GM23338 (cell line): Measurements from ENCODE around the gene SSH2. TPM values are rescaled to one million over a fixed set of nuclear protein-coding genes. Genes with fewer than 3 reads are reported as not detected.

Experiments used
- ATAC-seq: fragments of 200-7000 bp; cut with Tn5 transposase; 3 replicates; pipeline ENCODE4 v1.9.1; 2020
- DNase-seq: peaks from one replicate; pipeline ENCODE4 v3.0.0-alpha.2; 2015; ENCODE audit warnings: low spot score
- H2AFZ ChIP-seq: fragments of 200-600 bp; sonication (generic); 2 replicates; pipeline ENCODE4 v1.8.0; 2016; ENCODE audit warnings: antibody characterized with exemption, mild to moderate bottlenecking, moderate library complexity
- H3F3A ChIP-seq: fragments of 200-600 bp; sonication (generic); replicated peaks from 2 replicates; pipeline ENCODE4 v1.8.0; 2017; ENCODE audit warnings: antibody characterized with exemption, mixed run types, low read depth
- H3K27ac ChIP-seq: fragments of 200-600 bp; sonication (generic); 2 replicates; pipeline ENCODE4 v1.6.1; 2016; ENCODE audit warnings: low read depth
- H3K27me3 ChIP-seq: fragments of 200-600 bp; sonication (generic); 2 replicates; pipeline ENCODE4 v1.8.0; 2016; ENCODE audit warnings: mild to moderate bottlenecking, mixed run types, moderate library complexity; ENCODE audit not compliant: insufficient read depth
- H3K36me3 ChIP-seq: fragments of 200-600 bp; sonication (generic); 2 replicates; pipeline ENCODE4 v1.8.0; 2016; ENCODE audit warnings: mild to moderate bottlenecking; ENCODE audit not compliant: insufficient read depth
- H3K4me1 ChIP-seq: fragments of 200-600 bp; sonication (generic); 2 replicates; pipeline ENCODE4 v1.8.0; 2016; ENCODE audit warnings: mild to moderate bottlenecking, moderate library complexity; ENCODE audit not compliant: insufficient read depth
- H3K4me2 ChIP-seq: fragments of 200-600 bp; sonication (generic); 2 replicates; pipeline ENCODE4 v1.7.1; 2017; ENCODE audit warnings: mixed run types
- H3K4me3 ChIP-seq: fragments of 200-600 bp; sonication (generic); 2 replicates; pipeline ENCODE4 v1.6.1; 2016; ENCODE audit warnings: mixed run types
- H3K79me2 ChIP-seq: fragments of 200-600 bp; sonication (generic); replicated peaks from 2 replicates; pipeline ENCODE4 v1.8.0; 2017; ENCODE audit warnings: mild to moderate bottlenecking; ENCODE audit not compliant: insufficient read depth
- H3K9me2 ChIP-seq: fragments of 200-600 bp; sonication (generic); 2 replicates; pipeline ENCODE4 v1.8.0; 2017; ENCODE audit not compliant: insufficient read depth
- H4K20me1 ChIP-seq: fragments of 200-600 bp; sonication (generic); replicated peaks from 2 replicates; pipeline ENCODE4 v1.8.0; 2017; ENCODE audit warnings: mild to moderate bottlenecking; ENCODE audit not compliant: insufficient read depth
- H3K27ac Mint-ChIP-seq: 2 replicates; pipeline ENCODE4 v1.8.0; 2020; ENCODE audit warnings: inconsistent platforms, mild to moderate bottlenecking, moderate library complexity, mixed read lengths
- H3K27me3 Mint-ChIP-seq: 3 replicates; pipeline ENCODE4 v1.8.0; 2022; ENCODE audit warnings: low read depth, mild to moderate bottlenecking, moderate library complexity, mixed read lengths, inconsistent platforms; ENCODE audit not compliant: insufficient read depth, poor library complexity
- H3K36me3 Mint-ChIP-seq: 3 replicates; pipeline ENCODE4 v1.8.0; 2021; ENCODE audit warnings: low read depth, mild to moderate bottlenecking, inconsistent platforms, moderate library complexity, mixed read lengths
- H3K4me1 Mint-ChIP-seq: 3 replicates; pipeline ENCODE4 v1.8.0; 2020; ENCODE audit warnings: mild to moderate bottlenecking, inconsistent platforms, mixed read lengths
- H3K4me3 Mint-ChIP-seq: 3 replicates; pipeline ENCODE4 v1.8.0; 2021; ENCODE audit warnings: moderate library complexity, mild to moderate bottlenecking, inconsistent platforms, mixed read lengths
- H3K9me3 Mint-ChIP-seq: 3 replicates; pipeline ENCODE4 v1.8.0; 2020; ENCODE audit warnings: moderate library complexity, mild to moderate bottlenecking, inconsistent platforms, mixed read lengths
- EZH2 ChIP-seq: fragments of 200-600 bp; sonication (generic); IDR thresholded peaks from one replicate; pipeline ENCODE4 v1.8.0; 2017; ENCODE audit warnings: antibody characterized with exemption, mild to moderate bottlenecking, low read depth; ENCODE audit not compliant: unreplicated experiment
- EZH2phosphoT487 ChIP-seq: fragments of 200-600 bp; sonication (generic); IDR thresholded peaks from one replicate; pipeline ENCODE4 v1.8.1; 2018; ENCODE audit warnings: antibody characterized with exemption; ENCODE audit not compliant: unreplicated experiment
- JUNB ChIP-seq: IDR thresholded peaks from one replicate; pipeline ENCODE4 v1.6.1; 2016; ENCODE audit warnings: antibody characterized with exemption; ENCODE audit not compliant: unreplicated experiment
- STAT1 ChIP-seq: IDR thresholded peaks from one replicate; pipeline ENCODE4 v1.6.1; 2016; ENCODE audit warnings: antibody characterized with exemption; ENCODE audit not compliant: unreplicated experiment
- ZNF331 ChIP-seq: fragments of 250-450 bp; sonication (Bioruptor Pico); IDR thresholded peaks from 2 replicates; pipeline ENCODE4 v1.5.0; 2020; ENCODE audit warnings: low read depth, mild to moderate bottlenecking, moderate library complexity
- polyA plus RNA-seq: library from polyadenylated mRNA; unstranded; fragments of >200 nt; fragmentation: Nextera tagmentation; extraction: Ambion mirVana; gene quantifications from 2 replicates; pipeline ENCODE4 v1.2.1, GENCODE V29; 2016
- total RNA-seq: library from RNA; depleted of rRNA; stranded (reverse); fragments of >200 nt; shearing (Covaris generic); gene quantifications from 2 replicates; pipeline ENCODE4 v1.2.3, GENCODE V29; 2014
- TF ChIP-seq, protein P1 (sequence below), 2 experiments: fragments of 200-600 bp in 1 of 2; sonication (generic) in 1 of 2; conservative IDR thresholded peaks; 2 replicates each; pipeline versions ENCODE4 v1.5.1 to v1.6.1; 2016 to 2017; ENCODE audit warnings: antibody characterized with exemption in 2 of 2, low read depth in 2 of 2, mild to moderate bottlenecking in 2 of 2, moderate library complexity in 1 of 2
- TF ChIP-seq, protein P2 (sequence below): fragments of 250-450 bp; sonication (Bioruptor Pico); IDR thresholded peaks from 2 replicates; pipeline ENCODE4 v1.5.0; 2020; ENCODE audit warnings: mild to moderate bottlenecking, moderate library complexity

The SSH2 gene
- total and polyA plus RNA-seq, 2 experiments from 2014 or later = 9.9 to 12.1 TPM

DNA sequence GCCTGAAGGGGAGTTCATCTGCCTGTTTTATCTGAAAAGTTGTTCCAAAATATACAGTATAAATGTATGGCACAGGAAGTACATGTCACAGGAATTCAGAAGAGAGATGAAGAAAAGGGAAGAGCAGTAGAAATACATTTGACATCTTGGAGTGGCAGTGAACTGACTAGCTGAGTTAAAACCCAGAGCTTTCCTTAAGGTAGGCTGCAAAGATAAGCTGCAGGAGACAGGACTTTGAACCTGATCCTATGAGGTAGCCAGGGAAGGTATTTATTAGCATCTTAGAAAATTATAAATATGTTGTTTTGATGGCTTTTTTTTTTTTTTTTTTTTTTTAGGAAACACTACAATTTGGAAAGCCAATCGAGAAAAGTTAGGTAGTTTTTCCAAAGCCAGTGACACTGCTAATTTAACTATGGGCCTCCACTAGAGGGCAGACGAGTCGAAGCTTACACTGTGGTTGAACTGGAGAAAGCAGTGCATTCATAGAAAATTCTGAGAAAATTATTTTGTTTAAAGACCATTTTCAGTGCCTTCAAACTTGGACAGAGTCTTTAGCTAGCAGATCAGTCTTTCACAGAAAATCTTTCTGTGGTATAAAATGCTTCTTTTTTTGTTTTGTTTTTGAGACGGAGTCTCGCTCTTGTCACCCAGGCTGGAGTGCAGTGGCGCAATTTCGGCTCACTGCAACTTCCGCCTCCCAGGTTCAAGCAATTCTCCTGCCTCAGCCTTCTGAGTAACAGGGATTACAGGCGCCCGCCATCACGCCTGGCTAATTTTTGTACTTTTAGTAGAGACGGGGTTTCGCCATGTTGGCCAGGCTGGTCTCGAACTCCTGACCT is 122.3 kb downstream of the SSH2 start:
- no peak overlapping the region for H3K4me3 Mint-ChIP-seq
- H3K79me2 ChIP-seq = no peaks in the 10 kb centered on the region
- H3K4me2 ChIP-seq = no peak overlapping the region

DNA sequence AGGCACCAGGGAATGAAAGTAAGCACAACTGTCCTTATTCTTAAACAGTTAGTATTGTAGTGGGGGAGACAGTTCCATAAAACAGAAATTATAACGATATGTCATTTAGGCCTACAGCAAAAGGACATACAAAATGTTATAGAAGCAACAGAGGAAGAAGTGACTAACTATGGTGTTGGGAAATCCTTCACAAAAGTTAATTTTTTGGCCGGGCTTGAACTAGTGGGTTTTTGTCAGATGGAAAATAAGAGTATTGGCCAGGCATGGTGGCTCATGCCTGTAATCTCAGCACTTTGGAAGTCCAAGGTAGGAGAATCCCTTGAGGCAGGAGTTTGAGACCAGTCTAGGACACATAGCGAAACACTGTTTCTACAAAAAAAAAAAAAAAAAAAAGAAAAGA is 127.8 kb downstream of the SSH2 start:
- no peaks in the 10 kb centered on the region for H4K20me1 ChIP-seq
- ATAC-seq = no peak

More for the DNA sequence above, 122.3 kb downstream of the SSH2 start:
- Histone ChIP-seq H3F3A (no peaks in the 10 kb centered on the region), H2AFZ (no peak overlapping the region), H3K27me3 (no peaks in the 10 kb centered on the region), H3K4me1 (no peaks in the 10 kb centered on the region), H4K20me1 (no peaks in the 10 kb centered on the region), H3K27ac (no peak overlapping the region), H3K4me3 (no peak overlapping the region), H3K36me3 (no peaks in the 10 kb centered on the region), H3K9me2 (no peaks in the 10 kb centered on the region)
- no peaks in the 10 kb centered on the region for H3K27me3 Mint-ChIP-seq
- H3K27ac Mint-ChIP-seq = no peak overlapping the region
- H3K4me1 Mint-ChIP-seq = no peaks in the 10 kb centered on the region; the same call in 2 of the 3 replicates
- no peaks in the 10 kb centered on the region for H3K9me3 Mint-ChIP-seq
- DNase-seq (peak; percentile 81), ATAC-seq (peak; percentile 81)
- H3K36me3 Mint-ChIP-seq = no peaks in the 10 kb centered on the region
- TF ChIP-seq, protein P1, sequence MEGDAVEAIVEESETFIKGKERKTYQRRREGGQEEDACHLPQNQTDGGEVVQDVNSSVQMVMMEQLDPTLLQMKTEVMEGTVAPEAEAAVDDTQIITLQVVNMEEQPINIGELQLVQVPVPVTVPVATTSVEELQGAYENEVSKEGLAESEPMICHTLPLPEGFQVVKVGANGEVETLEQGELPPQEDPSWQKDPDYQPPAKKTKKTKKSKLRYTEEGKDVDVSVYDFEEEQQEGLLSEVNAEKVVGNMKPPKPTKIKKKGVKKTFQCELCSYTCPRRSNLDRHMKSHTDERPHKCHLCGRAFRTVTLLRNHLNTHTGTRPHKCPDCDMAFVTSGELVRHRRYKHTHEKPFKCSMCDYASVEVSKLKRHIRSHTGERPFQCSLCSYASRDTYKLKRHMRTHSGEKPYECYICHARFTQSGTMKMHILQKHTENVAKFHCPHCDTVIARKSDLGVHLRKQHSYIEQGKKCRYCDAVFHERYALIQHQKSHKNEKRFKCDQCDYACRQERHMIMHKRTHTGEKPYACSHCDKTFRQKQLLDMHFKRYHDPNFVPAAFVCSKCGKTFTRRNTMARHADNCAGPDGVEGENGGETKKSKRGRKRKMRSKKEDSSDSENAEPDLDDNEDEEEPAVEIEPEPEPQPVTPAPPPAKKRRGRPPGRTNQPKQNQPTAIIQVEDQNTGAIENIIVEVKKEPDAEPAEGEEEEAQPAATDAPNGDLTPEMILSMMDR (conservative IDR thresholded peaks at IDR 0.05; ENCODE audit: low read depth in 2 of 2) = peak; percentile 78 to 87
- TF ChIP-seq EZH2 (no peak), ZNF331 (no peak), STAT1 (no peak)

More for the DNA sequence above, 127.8 kb downstream of the SSH2 start:
- H3K4me1 Mint-ChIP-seq = no peaks in the 10 kb centered on the region
- no peak overlapping the region for H3K27ac Mint-ChIP-seq
- Histone ChIP-seq H3K9me2 (no peaks in the 10 kb centered on the region), H3K27ac (no peak overlapping the region), H3K79me2 (no peaks in the 10 kb centered on the region), H3F3A (no peaks in the 10 kb centered on the region), H3K4me3 (no peak overlapping the region), H3K36me3 (no peaks in the 10 kb centered on the region), H3K4me2 (no peak overlapping the region), H2AFZ (no peak overlapping the region), H3K4me1 (no peaks in the 10 kb centered on the region), H3K27me3 (no peaks in the 10 kb centered on the region)
- H3K27me3 Mint-ChIP-seq = no peaks in the 10 kb centered on the region
- H3K9me3 Mint-ChIP-seq = no peaks in the 10 kb centered on the region
- no peak for DNase-seq
- no peaks in the 10 kb centered on the region for H3K36me3 Mint-ChIP-seq
- no peak overlapping the region for H3K4me3 Mint-ChIP-seq
- TF ChIP-seq EZH2phosphoT487 = no peak
- TF ChIP-seq, protein P2, sequence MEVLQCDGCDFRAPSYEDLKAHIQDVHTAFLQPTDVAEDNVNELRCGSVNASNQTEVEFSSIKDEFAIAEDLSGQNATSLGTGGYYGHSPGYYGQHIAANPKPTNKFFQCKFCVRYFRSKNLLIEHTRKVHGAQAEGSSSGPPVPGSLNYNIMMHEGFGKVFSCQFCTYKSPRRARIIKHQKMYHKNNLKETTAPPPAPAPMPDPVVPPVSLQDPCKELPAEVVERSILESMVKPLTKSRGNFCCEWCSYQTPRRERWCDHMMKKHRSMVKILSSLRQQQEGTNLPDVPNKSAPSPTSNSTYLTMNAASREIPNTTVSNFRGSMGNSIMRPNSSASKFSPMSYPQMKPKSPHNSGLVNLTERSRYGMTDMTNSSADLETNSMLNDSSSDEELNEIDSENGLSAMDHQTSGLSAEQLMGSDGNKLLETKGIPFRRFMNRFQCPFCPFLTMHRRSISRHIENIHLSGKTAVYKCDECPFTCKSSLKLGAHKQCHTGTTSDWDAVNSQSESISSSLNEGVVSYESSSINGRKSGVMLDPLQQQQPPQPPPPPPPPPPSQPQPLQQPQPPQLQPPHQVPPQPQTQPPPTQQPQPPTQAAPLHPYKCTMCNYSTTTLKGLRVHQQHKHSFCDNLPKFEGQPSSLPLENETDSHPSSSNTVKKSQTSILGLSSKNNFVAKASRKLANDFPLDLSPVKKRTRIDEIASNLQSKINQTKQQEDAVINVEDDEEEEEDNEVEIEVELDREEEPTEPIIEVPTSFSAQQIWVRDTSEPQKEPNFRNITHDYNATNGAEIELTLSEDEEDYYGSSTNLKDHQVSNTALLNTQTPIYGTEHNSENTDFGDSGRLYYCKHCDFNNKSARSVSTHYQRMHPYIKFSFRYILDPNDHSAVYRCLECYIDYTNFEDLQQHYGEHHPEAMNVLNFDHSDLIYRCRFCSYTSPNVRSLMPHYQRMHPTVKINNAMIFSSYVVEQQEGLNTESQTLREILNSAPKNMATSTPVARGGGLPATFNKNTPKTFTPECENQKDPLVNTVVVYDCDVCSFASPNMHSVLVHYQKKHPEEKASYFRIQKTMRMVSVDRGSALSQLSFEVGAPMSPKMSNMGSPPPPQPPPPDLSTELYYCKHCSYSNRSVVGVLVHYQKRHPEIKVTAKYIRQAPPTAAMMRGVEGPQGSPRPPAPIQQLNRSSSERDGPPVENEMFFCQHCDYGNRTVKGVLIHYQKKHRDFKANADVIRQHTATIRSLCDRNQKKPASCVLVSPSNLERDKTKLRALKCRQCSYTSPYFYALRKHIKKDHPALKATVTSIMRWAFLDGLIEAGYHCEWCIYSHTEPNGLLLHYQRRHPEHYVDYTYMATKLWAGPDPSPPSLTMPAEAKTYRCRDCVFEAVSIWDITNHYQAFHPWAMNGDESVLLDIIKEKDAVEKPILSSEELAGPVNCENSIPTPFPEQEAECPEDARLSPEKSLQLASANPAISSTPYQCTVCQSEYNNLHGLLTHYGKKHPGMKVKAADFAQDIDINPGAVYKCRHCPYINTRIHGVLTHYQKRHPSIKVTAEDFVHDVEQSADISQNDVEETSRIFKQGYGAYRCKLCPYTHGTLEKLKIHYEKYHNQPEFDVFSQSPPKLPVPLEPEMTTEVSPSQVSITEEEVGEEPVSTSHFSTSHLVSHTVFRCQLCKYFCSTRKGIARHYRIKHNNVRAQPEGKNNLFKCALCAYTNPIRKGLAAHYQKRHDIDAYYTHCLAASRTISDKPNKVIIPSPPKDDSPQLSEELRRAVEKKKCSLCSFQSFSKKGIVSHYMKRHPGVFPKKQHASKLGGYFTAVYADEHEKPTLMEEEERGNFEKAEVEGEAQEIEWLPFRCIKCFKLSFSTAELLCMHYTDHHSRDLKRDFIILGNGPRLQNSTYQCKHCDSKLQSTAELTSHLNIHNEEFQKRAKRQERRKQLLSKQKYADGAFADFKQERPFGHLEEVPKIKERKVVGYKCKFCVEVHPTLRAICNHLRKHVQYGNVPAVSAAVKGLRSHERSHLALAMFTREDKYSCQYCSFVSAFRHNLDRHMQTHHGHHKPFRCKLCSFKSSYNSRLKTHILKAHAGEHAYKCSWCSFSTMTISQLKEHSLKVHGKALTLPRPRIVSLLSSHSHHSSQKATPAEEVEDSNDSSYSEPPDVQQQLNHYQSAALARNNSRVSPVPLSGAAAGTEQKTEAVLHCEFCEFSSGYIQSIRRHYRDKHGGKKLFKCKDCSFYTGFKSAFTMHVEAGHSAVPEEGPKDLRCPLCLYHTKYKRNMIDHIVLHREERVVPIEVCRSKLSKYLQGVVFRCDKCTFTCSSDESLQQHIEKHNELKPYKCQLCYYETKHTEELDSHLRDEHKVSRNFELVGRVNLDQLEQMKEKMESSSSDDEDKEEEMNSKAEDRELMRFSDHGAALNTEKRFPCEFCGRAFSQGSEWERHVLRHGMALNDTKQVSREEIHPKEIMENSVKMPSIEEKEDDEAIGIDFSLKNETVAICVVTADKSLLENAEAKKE (CRISPR knock-in tag) = no peak
- TF ChIP-seq EZH2 = no peak
- TF ChIP-seq JUNB = no peak
